GM12878 (cell line): ENCODE data around the gene BCHE. TPM values are rescaled to one million over a fixed set of nuclear protein-coding genes. Genes with fewer than 3 reads are reported as not detected.

Experiments used
- ATAC-seq: fragments of 200-7000 bp; cut with Tn5 transposase; 3 replicates; pipeline ENCODE4 v1.9.1; 2020; ENCODE audit warnings: mild to moderate bottlenecking, moderate library complexity
- BruUV-seq: library from RNA; stranded (reverse); fragments of 400-500 nt; replicated peaks from 2 replicates; lab custom pipeline; 2021; lab: Mats Ljungman, UMichigan
- CTCF ChIA-PET: fragments of 300-600 bp; sonication (Branson Sonifier 250); formaldehyde crosslinking; extraction: SDS; loops from one replicate; lab custom pipeline; 2021; ENCODE audit warnings: inconsistent platforms; lab: Yijun Ruan, JAX
- POLR2A ChIA-PET: fragments of 350-600 bp; formaldehyde crosslinking; extraction: SDS; loops from one replicate; lab custom pipeline; 2021; ENCODE audit warnings: inconsistent platforms; lab: Charles Lee
- RAD21 ChIA-PET: fragments of 300-600 bp; sonication (Branson Sonifier 250); formaldehyde crosslinking; loops from one replicate; lab custom pipeline; 2023; ENCODE audit warnings: antibody characterized with exemption; ENCODE audit not compliant: unreplicated experiment; lab: Charles Lee
- SMC1A ChIA-PET: fragments of 300-600 bp; sonication (Branson Sonifier 250); formaldehyde crosslinking; loops from one replicate; lab custom pipeline; 2023; ENCODE audit not compliant: unreplicated experiment, uncharacterized antibody; lab: Charles Lee
- DNase-seq: peaks from one replicate; pipeline ENCODE4 v3.0.0-alpha.2; 2011; ENCODE audit warnings: low read depth, low spot score
- FAIRE-seq: peaks from 3 replicates; lab custom pipeline; 2011; peaks lifted over from hg19 to GRCh38; lab: Jason Lieb, UNC
- H2AFZ ChIP-seq: 2 replicates; pipeline ENCODE4 v1.6.0; 2011; ENCODE audit warnings: low read depth, low read length, control low read depth; ENCODE audit not compliant: control insufficient read depth
- H3K27ac ChIP-seq: 2 replicates; pipeline ENCODE4 v1.5.1; 2011; ENCODE audit warnings: control low read depth; ENCODE audit not compliant: control insufficient read depth, insufficient read depth
- H3K27me3 ChIP-seq, 2 experiments: replicated peaks in 1 of 2; 2 replicates each; pipeline versions ENCODE4 v1.6.0 to v1.6.1; 2011; ENCODE audit warnings: low read length in 1 of 2; ENCODE audit not compliant: control insufficient read depth in 2 of 2, insufficient read depth in 2 of 2
- H3K36me3 ChIP-seq, 2 experiments: 2 replicates each; pipeline ENCODE4 v1.5.1; 2011; ENCODE audit warnings: low read length in 1 of 2; ENCODE audit not compliant: control insufficient read depth in 2 of 2, insufficient read depth in 2 of 2
- H3K4me1 ChIP-seq: 2 replicates; pipeline ENCODE4 v1.6.1; 2011; ENCODE audit warnings: mild to moderate bottlenecking, low read length, moderate library complexity, mixed read lengths; ENCODE audit not compliant: control insufficient read depth, insufficient read depth
- H3K4me2 ChIP-seq: 2 replicates; pipeline ENCODE4 v1.6.0; 2011; ENCODE audit warnings: control low read depth; ENCODE audit not compliant: control insufficient read depth, insufficient read depth
- H3K4me3 ChIP-seq: fragments of 200-600 bp; sonication (generic); 2 replicates; pipeline ENCODE4 v1.5.1; 2016
- H3K79me2 ChIP-seq: 2 replicates; pipeline ENCODE4 v1.6.0; 2011; ENCODE audit warnings: low read length; ENCODE audit not compliant: control insufficient read depth, insufficient read depth
- H3K9ac ChIP-seq: 2 replicates; pipeline ENCODE4 v1.8.0; 2011; ENCODE audit warnings: low read length, control low read depth, mixed read lengths; ENCODE audit not compliant: control insufficient read depth, insufficient read depth
- H3K9me3 ChIP-seq: replicated peaks from 3 replicates; pipeline ENCODE4 v1.5.1; 2011; ENCODE audit warnings: mild to moderate bottlenecking, low read length; ENCODE audit not compliant: control insufficient read depth, insufficient read depth
- H4K20me1 ChIP-seq: 2 replicates; pipeline ENCODE4 v1.6.0; 2011; ENCODE audit not compliant: control insufficient read depth, insufficient read depth
- BHLHE40 ChIP-seq, 2 experiments: fragments of 450-650 bp in 1 of 2; IDR thresholded peaks; 2 replicates each; pipeline ENCODE4 v1.6.1; 2011 to 2017; ENCODE audit warnings: low read depth in 2 of 2, borderline replicate concordance in 1 of 2, improper control_type of control experiment in 1 of 2, low read length in 1 of 2, mild to moderate bottlenecking in 1 of 2
- CHD2 ChIP-seq: IDR thresholded peaks from 2 replicates; pipeline ENCODE4 v1.6.1; 2011; ENCODE audit warnings: low read depth, low read length, improper control_type of control experiment, borderline replicate concordance
- CHD4 ChIP-seq: fragments of 200-600 bp; sonication (generic); IDR thresholded peaks from 2 replicates; pipeline ENCODE4 v1.6.1; 2016; ENCODE audit warnings: mild to moderate bottlenecking
- CUX1 ChIP-seq: IDR thresholded peaks from 2 replicates; pipeline ENCODE4 v1.6.1; 2012; ENCODE audit warnings: improper control_type of control experiment, low read depth, low read length; ENCODE audit not compliant: insufficient replicate concordance
- E2F8 ChIP-seq: fragments of 450-650 bp; IDR thresholded peaks from 2 replicates; pipeline ENCODE4 v1.6.1; 2018; ENCODE audit warnings: mild to moderate bottlenecking, low read depth, moderate library complexity; ENCODE audit not compliant: partially characterized antibody
- EED ChIP-seq: sonication (generic); IDR thresholded peaks from 2 replicates; pipeline ENCODE4 v1.6.1; 2016; ENCODE audit warnings: antibody characterized with exemption, low read depth
- NFXL1 ChIP-seq: fragments of 450-650 bp; IDR thresholded peaks from 2 replicates; pipeline ENCODE4 v1.6.1; 2017; ENCODE audit warnings: antibody characterized with exemption, mild to moderate bottlenecking, borderline replicate concordance
- RAD51 ChIP-seq: fragments of 450-650 bp; IDR thresholded peaks from 2 replicates; pipeline ENCODE4 v1.6.1; 2016; ENCODE audit warnings: moderate library complexity, mild to moderate bottlenecking, inconsistent platforms
- STAT3 ChIP-seq: IDR thresholded peaks from 2 replicates; pipeline ENCODE4 v1.6.1; 2011; ENCODE audit warnings: low read depth, low read length, improper control_type of control experiment
- WRNIP1 ChIP-seq: IDR thresholded peaks from 2 replicates; pipeline ENCODE4 v1.6.1; 2011; ENCODE audit warnings: low read depth, low read length, improper control_type of control experiment, borderline replicate concordance
- WGBS: methylation state at CpG from one replicate; pipeline ENCODE4 v1.1.6; 2016; ENCODE audit warnings: low lambda C conversion rate; ENCODE audit not compliant: insufficient replicate concordance, insufficient coverage; ENCODE audit errors: missing lambda C conversion rate; 5-methylcytosine and 5-hydroxymethylcytosine counted together
- in situ Hi-C: fragments of 300-500 bp; cut with MboI; formaldehyde crosslinking; loops from 9 replicates; pipeline ENCODE4 v1.14.3; 2018; ENCODE audit warnings: mixed read lengths
- intact Hi-C: fragments of 100-400 bp; cut with micrococcal nuclease; formaldehyde crosslinking; loops from one replicate; pipeline ENCODE4 v1.14.2; 2022; ENCODE audit not compliant: unreplicated experiment
- polyA plus RNA-seq, 11 experiments: library from polyadenylated mRNA; depleted of rRNA in 4 of 11; unstranded in 6 of 11; stranded (reverse) in 5 of 11; fragments of >200 nt; fragmentation: Nextera tagmentation in 4 of 11; fragmentation: Illumina TruSeq in 1 of 11; extraction: Ambion mirVana in 4 of 11; extraction: Trizol in 1 of 11; gene quantifications; 1 replicate in 1 of 11; 2 replicates in 10 of 11; pipeline versions ENCODE4 v1.2.1 to v1.2.3, GENCODE V29; 2011 to 2016; ENCODE audit warnings: inconsistent platforms in 2 of 11, missing spikeins in 2 of 11, low read depth in 1 of 11
- total RNA-seq, 4 experiments: library from RNA; depleted of rRNA in 3 of 4; stranded (reverse); fragments of >200 nt in 3 of 4; fragmentation: Illumina TruSeq in 1 of 4; extraction: Trizol in 1 of 4; gene quantifications; 2 replicates each; pipeline versions ENCODE4 v1.2.1 to v1.2.3, GENCODE V29; 2013 to 2021

BCHE gene
- total and polyA plus RNA-seq, 10 of the 15 experiments (the other 5 are each of a cell fraction or from before 2014, with no cell fraction given), result 16.8 to 233 (median 29.3) TPM

GRCh38 chr3:165746874-165747273 is 90.3 kb downstream of the BCHE start:
- in situ Hi-C loops, result no loop called here
- no peaks in the 10 kb centered on the region for H3K36me3 ChIP-seq
- ATAC-seq (no peak), DNase-seq (no peak), FAIRE-seq (no peak)
- intact Hi-C loops, result no loop called here
- no peak for TF ChIP-seq RAD51
- no peak for TF ChIP-seq WRNIP1
- no peak for TF ChIP-seq STAT3
- no peak for TF ChIP-seq BHLHE40 (IDR thresholded peaks at IDR 0.05; ENCODE audit: borderline replicate concordance in 1 of 2, low read depth in 2 of 2, low read length in 1 of 2)
- TF ChIP-seq CHD4, result no peak
- no peak for TF ChIP-seq EED
- no peak for TF ChIP-seq CHD2
- no peak for TF ChIP-seq NFXL1
- no TSS peak for BruUV-seq
- no peaks in the 10 kb centered on the region for H4K20me1 ChIP-seq
- H2AFZ ChIP-seq, result no peak overlapping the region
- H3K9ac ChIP-seq, result no peak overlapping the region
- CTCF ChIA-PET, result interaction anchor here (1.4 kb wide), 1 partner anchor 15 kb away, joined by 4 read pairs; no protein-coding TSS in a partner anchor
- no peak overlapping the region for H3K27ac ChIP-seq
- H3K4me2 ChIP-seq, result no peak overlapping the region
- POLR2A ChIA-PET, result no interaction called here
- no peaks in the 10 kb centered on the region for H3K4me1 ChIP-seq
- no peaks in the 10 kb centered on the region for H3K9me3 ChIP-seq
- no peak overlapping the region for H3K4me3 ChIP-seq
- no peaks in the 10 kb centered on the region for H3K79me2 ChIP-seq
- WGBS, result 0% methylated on average over 2 of the region's 2 CpGs
- H3K27me3 ChIP-seq, result no peaks in the 10 kb centered on the region
- RAD21 ChIA-PET, result no interaction called here
- SMC1A ChIA-PET, result interaction anchor here (1.1 to 1.9 kb wide), 2 partner anchors 17 to 42 kb away, joined by 6 read pairs; no protein-coding TSS in a partner anchor

- no peaks in the 10 kb centered on the region for H3K36me3 ChIP-seq
- no peak for DNase-seq
- H3K27ac ChIP-seq, result no peak overlapping the region
- RAD21 ChIA-PET, result no interaction called here
- no peak overlapping the region for H3K4me2 ChIP-seq
- H2AFZ ChIP-seq, result no peak overlapping the region
- no TSS peak for BruUV-seq
- no peak overlapping the region for H3K9ac ChIP-seq
- CTCF ChIA-PET, result no interaction called here
- H3K4me3 ChIP-seq, result no peak overlapping the region
- H3K27me3 ChIP-seq, result no peaks in the 10 kb centered on the region
- H4K20me1 ChIP-seq, result no peaks in the 10 kb centered on the region
- in situ Hi-C loops (no loop called here), intact Hi-C loops (no loop called here)
- WGBS, result 75% methylated on average over 3 of the region's 3 CpGs
- POLR2A ChIA-PET, result no interaction called here
- H3K9me3 ChIP-seq, result no peaks in the 10 kb centered on the region
- ATAC-seq, result peak; percentile 59
- no peak for FAIRE-seq
- SMC1A ChIA-PET, result interaction anchor here (1.1 kb wide), 1 partner anchor 12 kb away, joined by 3 read pairs; no protein-coding TSS in a partner anchor
- no peaks in the 10 kb centered on the region for H3K4me1 ChIP-seq
- no peaks in the 10 kb centered on the region for H3K79me2 ChIP-seq
- TF ChIP-seq E2F8 (no peak), CUX1 (no peak)
Measured at GRCh38 chr3:165744025-165744424, 93.2 kb downstream of the BCHE start.
